ENCODE results near the gene DEFB132. TPM values are rescaled to one million over a fixed set of nuclear protein-coding genes. Genes with fewer than 3 reads are reported as not detected.

Gene DEFB132
- total RNA-seq, 2 experiments from 2014 or later, result not detected

- DNase-seq, result no peak
- intact Hi-C loops (cut with micrococcal nuclease), result no loop called here
- ChIA-PET CTCF (no interaction called here), POLR2A (no interaction called here)
- Mint-ChIP-seq H3K4me3 (no peak overlapping the region), H3K36me3 (no peaks in the 10 kb centered on the region), H3K27ac (no peak overlapping the region), H3K27me3 (peaks cover 6% of the 10 kb centered on the region), H3K4me1 (ENCODE audit: low read depth) (peaks cover 10% of the 10 kb centered on the region), H3K9me3 (no peaks in the 10 kb centered on the region)
Measured at GRCh38 chr20:270517-270916, 13.0 kb downstream of the DEFB132 start.

GRCh38 chr20:271069-271468, 13.5 kb downstream of the DEFB132 start:
- H3K27me3 Mint-ChIP-seq, result peaks cover 6% of the 10 kb centered on the region
- CTCF ChIA-PET, result no interaction called here

GRCh38 chr20:271528-271927, 14.0 kb downstream of the DEFB132 start:
- Mint-ChIP-seq H3K4me1 (ENCODE audit: low read depth) (peaks cover 7% of the 10 kb centered on the region), H3K27me3 (peaks cover 3% of the 10 kb centered on the region), H3K27ac (no peak overlapping the region), H3K4me3 (no peak overlapping the region), H3K9me3 (no peaks in the 10 kb centered on the region), H3K36me3 (no peaks in the 10 kb centered on the region)
- CTCF ChIA-PET, result no interaction called here
- no peak for DNase-seq
- intact Hi-C loops (cut with micrococcal nuclease), result no loop called here
- POLR2A ChIA-PET, result no interaction called here

More at GRCh38 chr20:271069-271468, 13.5 kb downstream of the DEFB132 start:
- POLR2A ChIA-PET, result no interaction called here
- Mint-ChIP-seq H3K27ac (no peak overlapping the region), H3K4me1 (ENCODE audit: low read depth) (peaks cover 10% of the 10 kb centered on the region), H3K36me3 (no peaks in the 10 kb centered on the region), H3K4me3 (no peak overlapping the region), H3K9me3 (no peaks in the 10 kb centered on the region)
- DNase-seq, result no peak
- intact Hi-C loops (cut with micrococcal nuclease), result no loop called here

DNA sequence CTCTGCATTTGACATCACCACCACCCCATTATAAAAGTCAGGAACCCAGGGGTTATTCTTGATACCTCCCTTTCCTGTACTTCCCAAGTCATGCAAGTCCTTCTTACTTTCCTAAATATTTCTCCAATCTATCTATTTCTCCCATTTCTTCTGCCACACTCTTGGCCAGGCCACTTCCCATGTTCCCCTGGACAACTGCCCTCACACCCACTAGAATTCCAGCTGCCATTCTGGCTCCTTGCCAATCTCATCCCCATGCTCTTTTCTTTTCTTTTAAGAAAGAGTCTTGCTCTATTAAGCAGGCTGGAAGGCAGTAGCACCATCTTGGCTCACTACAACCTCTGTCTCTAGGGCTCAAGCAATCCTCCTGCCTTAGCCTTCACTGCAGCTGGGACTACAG, 15.2 kb downstream of the DEFB132 start:
- POLR2A ChIA-PET, result no interaction called here
- DNase-seq, result no peak
- intact Hi-C loops (cut with micrococcal nuclease), result no loop called here
- CTCF ChIA-PET, result interaction anchor here (0.7 kb wide), 1 partner anchor 64 kb away, joined by 3 read pairs; no protein-coding TSS in a partner anchor
- no peaks in the 10 kb centered on the region for H3K4me1 Mint-ChIP-seq (ENCODE audit: low read depth)
- H3K36me3 Mint-ChIP-seq, result no peaks in the 10 kb centered on the region
- H3K27me3 Mint-ChIP-seq, result peaks cover 3% of the 10 kb centered on the region
- no peak overlapping the region for H3K4me3 Mint-ChIP-seq
- H3K27ac Mint-ChIP-seq, result no peak overlapping the region
- H3K9me3 Mint-ChIP-seq, result no peaks in the 10 kb centered on the region

DNA sequence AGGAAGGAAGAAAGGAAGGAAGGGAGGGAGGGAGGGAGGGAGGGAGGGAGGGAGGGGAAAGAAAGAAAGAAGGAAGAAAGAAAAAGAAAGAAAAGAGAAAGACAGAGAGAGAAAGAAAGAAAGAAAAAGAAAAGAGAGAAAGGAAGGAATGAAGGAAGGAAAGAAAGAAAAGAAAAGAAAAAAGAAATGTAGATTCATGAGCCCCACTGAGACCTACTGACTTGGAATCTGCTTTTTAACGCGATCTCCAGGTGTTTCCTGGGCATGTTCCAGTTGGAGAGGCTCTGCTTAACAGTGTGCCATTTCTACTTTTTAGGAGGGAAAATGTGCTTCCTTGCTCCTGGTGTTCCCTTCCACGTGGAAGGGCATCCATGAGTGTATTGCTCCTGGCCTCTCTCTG, 16.4 kb downstream of the DEFB132 start:
- Mint-ChIP-seq H3K27ac (no peak overlapping the region), H3K4me1 (ENCODE audit: low read depth) (no peaks in the 10 kb centered on the region), H3K27me3 (no peaks in the 10 kb centered on the region), H3K9me3 (no peaks in the 10 kb centered on the region), H3K36me3 (peaks cover 4% of the 10 kb centered on the region), H3K4me3 (no peak overlapping the region)
- DNase-seq, result no peak
- ChIA-PET CTCF (no interaction called here), POLR2A (no interaction called here)
- intact Hi-C loops (cut with micrococcal nuclease), result no loop called here

DNA sequence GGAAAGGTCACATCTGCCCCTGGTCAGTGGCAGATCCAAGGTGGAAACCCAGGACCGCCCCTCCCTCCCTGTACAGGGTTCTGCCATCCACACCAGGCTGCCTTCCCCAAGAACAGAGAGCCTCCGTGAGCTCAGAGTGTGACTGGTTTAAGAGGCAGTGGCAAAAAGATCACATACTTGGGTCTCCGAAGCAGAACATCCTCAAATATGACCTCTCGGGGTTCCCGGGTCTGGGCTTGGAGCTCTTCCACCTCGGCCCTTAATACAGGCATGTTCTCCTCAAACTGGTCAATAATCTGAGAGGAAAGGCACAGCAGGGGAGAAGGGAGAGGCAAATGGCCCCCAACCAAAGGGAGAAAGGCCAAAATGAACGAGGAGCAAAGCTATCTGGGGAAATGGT, 18.3 kb downstream of the DEFB132 start:
- ChIA-PET CTCF (no interaction called here), POLR2A (no interaction called here)
- Mint-ChIP-seq H3K36me3 (peaks cover 4% of the 10 kb centered on the region), H3K9me3 (no peaks in the 10 kb centered on the region), H3K27me3 (no peaks in the 10 kb centered on the region), H3K4me1 (ENCODE audit: low read depth) (no peaks in the 10 kb centered on the region), H3K27ac (no peak overlapping the region), H3K4me3 (no peak overlapping the region)
- intact Hi-C loops (cut with micrococcal nuclease), result no loop called here
- DNase-seq, result no peak

- ChIA-PET POLR2A (no interaction called here), CTCF (interaction anchor here (0.6 to 1.0 kb wide), 2 partner anchors 10 to 53 kb away, joined by 3 to 4 read pairs; no protein-coding TSS in a partner anchor)
- H3K27me3 Mint-ChIP-seq, result no peaks in the 10 kb centered on the region
- H3K4me1 Mint-ChIP-seq (ENCODE audit: low read depth), result no peaks in the 10 kb centered on the region
- intact Hi-C loops (cut with micrococcal nuclease), result no loop called here
- H3K36me3 Mint-ChIP-seq, result peaks cover 4% of the 10 kb centered on the region
- H3K9me3 Mint-ChIP-seq, result no peaks in the 10 kb centered on the region
- DNase-seq, result peak; percentile 6
- H3K4me3 Mint-ChIP-seq, result no peak overlapping the region
- H3K27ac Mint-ChIP-seq, result no peak overlapping the region
Measured at GRCh38 chr20:276620-277495, 19.3 kb downstream of the DEFB132 start.

GRCh38 chr20:277496-277781, 19.9 kb downstream of the DEFB132 start:
- no peaks in the 10 kb centered on the region for H3K27me3 Mint-ChIP-seq
- H3K4me3 Mint-ChIP-seq, result no peak overlapping the region
- peaks cover 4% of the 10 kb centered on the region for H3K36me3 Mint-ChIP-seq
- no peaks in the 10 kb centered on the region for H3K9me3 Mint-ChIP-seq
- no peak overlapping the region for H3K27ac Mint-ChIP-seq
- intact Hi-C loops (cut with micrococcal nuclease), result no loop called here
- DNase-seq, result peak; percentile 4
- ChIA-PET CTCF (interaction anchor here (1.0 kb wide), 1 partner anchor 11 kb away, joined by 4 read pairs; no protein-coding TSS in a partner anchor), POLR2A (no interaction called here)
- H3K4me1 Mint-ChIP-seq (ENCODE audit: low read depth), result no peaks in the 10 kb centered on the region

DNA sequence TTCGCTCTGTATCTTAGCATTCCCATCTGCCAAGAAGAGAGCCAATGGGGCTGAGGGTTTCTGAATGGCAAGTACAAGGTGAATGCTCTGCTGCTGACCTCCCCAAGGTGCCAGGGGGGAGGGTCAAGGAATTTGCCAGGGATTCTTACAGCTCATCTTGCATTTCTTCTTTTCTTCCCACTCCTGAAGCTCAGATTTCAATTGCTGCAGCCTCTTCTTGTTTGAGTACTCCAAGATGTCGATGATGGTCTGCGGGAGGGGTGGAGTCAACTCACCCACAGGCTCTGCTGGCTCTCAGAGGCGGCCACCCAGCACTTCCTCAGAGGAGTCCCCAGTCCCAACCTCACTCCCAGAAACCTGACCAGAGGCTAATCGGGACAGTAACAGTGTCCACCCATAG, 20.7 kb downstream of the DEFB132 start:
- H3K36me3 Mint-ChIP-seq, result peaks cover 4% of the 10 kb centered on the region
- H3K27ac Mint-ChIP-seq, result no peak overlapping the region
- ChIA-PET POLR2A (no interaction called here), CTCF (interaction anchor here (0.8 to 0.9 kb wide), 2 partner anchors 12 to 51 kb away, joined by 3 to 5 read pairs; partner anchors contain the start of gene DEFB129)
- H3K9me3 Mint-ChIP-seq, result no peaks in the 10 kb centered on the region
- no peak for DNase-seq
- H3K4me3 Mint-ChIP-seq, result no peak overlapping the region
- H3K4me1 Mint-ChIP-seq (ENCODE audit: low read depth), result no peaks in the 10 kb centered on the region
- intact Hi-C loops (cut with micrococcal nuclease), result no loop called here
- no peaks in the 10 kb centered on the region for H3K27me3 Mint-ChIP-seq

DNA sequence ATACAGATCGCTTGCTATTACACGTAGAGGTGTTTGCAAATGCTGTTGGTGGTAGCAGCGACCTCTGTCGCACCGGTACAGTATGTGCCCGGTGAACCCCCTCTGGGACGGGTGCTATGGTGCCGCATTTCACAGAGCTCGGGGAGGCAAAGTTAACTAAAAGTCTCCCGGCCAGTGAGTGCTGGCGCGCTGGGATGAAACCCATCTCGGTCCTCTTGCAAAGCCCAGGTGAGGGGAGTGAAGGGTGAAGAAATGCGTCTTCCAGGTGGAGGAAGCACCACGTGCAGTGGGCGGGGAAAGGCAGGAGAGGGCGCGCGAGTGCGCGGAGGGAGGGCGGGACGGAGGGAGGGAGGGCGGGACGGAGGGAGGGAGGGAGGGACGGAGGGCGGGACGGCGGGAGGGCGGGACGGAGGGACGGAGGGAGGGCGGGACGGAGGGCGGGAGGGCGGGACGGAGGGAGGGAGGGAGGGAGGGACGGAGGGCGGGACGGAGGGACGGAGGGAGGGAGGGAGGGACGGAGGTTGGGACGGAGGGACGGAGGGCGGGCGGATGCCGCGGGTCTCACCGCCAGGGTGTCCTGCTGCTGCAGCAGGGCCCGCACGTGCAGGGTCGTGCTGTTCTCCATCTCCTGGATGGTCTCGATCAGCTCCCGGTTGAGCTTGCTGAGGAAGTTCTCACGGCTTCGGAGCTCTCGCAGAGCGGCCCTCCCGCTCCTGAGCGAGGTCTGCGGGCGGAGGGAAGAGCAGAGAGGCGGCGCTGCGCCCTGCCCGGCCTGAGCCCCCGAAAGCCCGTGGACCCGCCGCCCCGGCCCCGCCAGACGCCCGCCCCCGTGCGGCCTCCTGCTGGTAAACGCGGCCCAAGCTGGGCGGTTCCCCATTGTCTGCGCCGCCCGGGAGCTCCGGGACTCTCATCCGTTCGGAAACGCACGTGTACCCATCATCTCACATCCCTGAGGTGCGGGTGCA, 21.4 kb downstream of the DEFB132 start:
- no peaks in the 10 kb centered on the region for H3K4me1 Mint-ChIP-seq (ENCODE audit: low read depth)
- no peak overlapping the region for H3K4me3 Mint-ChIP-seq
- intact Hi-C loops (cut with micrococcal nuclease), result no loop called here
- H3K27ac Mint-ChIP-seq, result no peak overlapping the region
- CTCF ChIA-PET, result interaction anchor here (0.8 to 1.0 kb wide), 4 partner anchors 12 to 71 kb away, joined by 3 to 5 read pairs (median 3); partner anchors contain the start of gene DEFB129
- no peaks in the 10 kb centered on the region for H3K9me3 Mint-ChIP-seq
- POLR2A ChIA-PET, result no interaction called here
- peak; percentile 6 for DNase-seq
- H3K27me3 Mint-ChIP-seq, result no peaks in the 10 kb centered on the region
- peaks cover 4% of the 10 kb centered on the region for H3K36me3 Mint-ChIP-seq

- CTCF ChIA-PET, result no interaction called here
Measured at GRCh38 chr20:284172-284571, 26.6 kb downstream of the DEFB132 start.

DNA sequence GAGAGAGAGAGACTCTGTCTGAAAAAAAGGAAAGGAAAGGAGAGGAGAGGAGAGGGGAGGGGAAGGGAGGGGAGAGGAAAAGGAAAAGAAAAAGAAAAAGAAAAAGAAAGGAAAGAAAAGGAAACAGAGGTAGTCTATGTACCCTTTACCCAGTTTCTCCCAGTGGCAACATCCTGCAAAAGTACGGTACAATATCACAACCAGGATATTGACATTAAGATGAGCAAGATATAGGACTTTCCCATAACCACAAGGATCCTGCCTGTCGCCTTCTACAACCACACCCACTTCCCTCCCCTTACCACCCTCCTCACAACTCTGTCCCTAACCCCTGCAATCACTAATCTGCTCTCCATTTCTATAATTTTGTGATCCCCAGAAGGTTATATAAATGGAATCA, 29.0 kb downstream of the DEFB132 start:
- Mint-ChIP-seq H3K4me3 (no peak overlapping the region), H3K4me1 (ENCODE audit: low read depth) (peaks cover 5% of the 10 kb centered on the region), H3K36me3 (no peaks in the 10 kb centered on the region), H3K27me3 (no peaks in the 10 kb centered on the region), H3K9me3 (no peaks in the 10 kb centered on the region), H3K27ac (no peak overlapping the region)
- ChIA-PET CTCF (no interaction called here), POLR2A (no interaction called here)
- DNase-seq, result no peak
- intact Hi-C loops (cut with micrococcal nuclease), result no loop called here

More at GRCh38 chr20:284172-284571, 26.6 kb downstream of the DEFB132 start:
- intact Hi-C loops (cut with micrococcal nuclease), result no loop called here
- Mint-ChIP-seq H3K9me3 (no peaks in the 10 kb centered on the region), H3K27me3 (no peaks in the 10 kb centered on the region), H3K4me3 (no peak overlapping the region), H3K36me3 (no peaks in the 10 kb centered on the region), H3K4me1 (ENCODE audit: low read depth) (no peaks in the 10 kb centered on the region), H3K27ac (no peak overlapping the region)
- DNase-seq, result no peak
- POLR2A ChIA-PET, result no interaction called here

All from activated CD4-positive, alpha-beta memory T cell treated with anti-CD3 and anti-CD28 coated beads for 36 hours (primary cell).